ENCODE results near the gene RIC8A. TPM values are rescaled to one million over a fixed set of nuclear protein-coding genes. Genes with fewer than 3 reads are reported as not detected.

The RIC8A gene
- total RNA-seq, 3 donors from 2014 or later (not counting 1 experiment from before 2014, with no cell fraction given): 102 to 153 (median 106) TPM

GRCh38 chr11:197741-198235, 9.7 kb upstream of the RIC8A start:
- H3K27ac Mint-ChIP-seq: no peak overlapping the region
- H3K4me3 Mint-ChIP-seq: no peak overlapping the region
- Histone ChIP-seq H3K4me3 (ENCODE audit: low read length) (no peak overlapping the region), H3K4me1 (ENCODE audit: control insufficient read depth, insufficient read depth, low read length) (no peaks in the 10 kb centered on the region), H3K9me3 (ENCODE audit: control insufficient read depth, insufficient read depth, low read length) (no peaks in the 10 kb centered on the region), H3K27me3 (ENCODE audit: control insufficient read depth, insufficient read depth, low read length) (no peaks in the 10 kb centered on the region), H3K36me3 (ENCODE audit: control insufficient read depth, insufficient read depth, low read length) (peaks cover 3% of the 10 kb centered on the region), H3K27ac (ENCODE audit: low read length) (no peak overlapping the region)
- no peaks in the 10 kb centered on the region for H3K27me3 Mint-ChIP-seq (ENCODE audit: low read depth in 2 of 2)
- 94% methylated on average over 9 of the region's 9 CpGs for WGBS (ENCODE audit: insufficient coverage)
- H3K4me1 Mint-ChIP-seq: peaks cover 6 to 8% of the 10 kb centered on the region in 2 donors
- no peak for DNase-seq
- H3K9me3 Mint-ChIP-seq: no peaks in the 10 kb centered on the region
- no peaks in the 10 kb centered on the region for H3K36me3 Mint-ChIP-seq
- ATAC-seq: no peak
- intact Hi-C loops (cut with micrococcal nuclease): no loop called here
- no peak for TF ChIP-seq CTCF (IDR thresholded peaks at IDR 0.05)

DNA sequence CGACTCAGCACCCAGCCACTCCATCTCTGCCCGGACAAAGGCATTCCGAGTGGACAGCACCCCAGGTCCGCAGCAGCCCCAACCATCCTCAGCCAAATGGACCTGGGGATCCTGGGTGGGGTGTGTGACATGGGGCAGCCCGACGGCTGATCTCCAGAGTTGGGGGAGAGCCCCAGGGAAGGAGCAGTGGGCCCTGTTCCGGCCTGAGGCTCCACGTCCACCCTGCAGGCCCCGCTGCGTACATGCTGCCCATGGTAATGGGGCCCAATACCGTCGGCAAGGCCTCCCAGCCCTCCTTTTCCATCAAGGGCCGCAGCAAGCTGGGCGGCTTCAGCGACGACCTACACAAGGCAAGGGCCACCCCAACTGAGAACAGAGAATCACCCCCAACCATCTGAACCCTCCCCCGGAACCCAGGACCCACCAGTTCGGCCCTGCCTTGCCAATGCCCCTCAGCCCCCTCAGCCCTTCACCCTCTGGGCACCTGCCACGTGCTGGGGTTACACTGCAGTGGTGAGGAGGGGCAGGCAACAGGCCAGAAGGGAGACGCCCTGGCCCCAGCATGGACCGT, 9.2 kb upstream of the RIC8A start:
- DNase-seq (no peak), ATAC-seq (no peak)
- intact Hi-C loops (cut with micrococcal nuclease): no loop called here
- H3K4me3 Mint-ChIP-seq: no peak overlapping the region
- Histone ChIP-seq H3K4me1 (ENCODE audit: control insufficient read depth, insufficient read depth, low read length) (no peaks in the 10 kb centered on the region), H3K9me3 (ENCODE audit: control insufficient read depth, insufficient read depth, low read length) (no peaks in the 10 kb centered on the region), H3K27ac (ENCODE audit: low read length) (no peak overlapping the region), H3K4me3 (ENCODE audit: low read length) (no peak overlapping the region), H3K27me3 (ENCODE audit: control insufficient read depth, insufficient read depth, low read length) (no peaks in the 10 kb centered on the region), H3K36me3 (ENCODE audit: control insufficient read depth, insufficient read depth, low read length) (peaks cover 8% of the 10 kb centered on the region)
- H3K4me1 Mint-ChIP-seq: peaks cover 6 to 11% of the 10 kb centered on the region in 2 donors
- no peaks in the 10 kb centered on the region for H3K9me3 Mint-ChIP-seq
- 95% methylated on average over 21 of the region's 21 CpGs for WGBS (ENCODE audit: insufficient coverage)
- H3K27me3 Mint-ChIP-seq (ENCODE audit: low read depth in 2 of 2): no peaks in the 10 kb centered on the region
- no peak overlapping the region for H3K27ac Mint-ChIP-seq
- H3K36me3 Mint-ChIP-seq: no peaks in the 10 kb centered on the region
- no peak for TF ChIP-seq CTCF (IDR thresholded peaks at IDR 0.05)

GRCh38 chr11:199004-199581, 8.4 kb upstream of the RIC8A start:
- Histone ChIP-seq H3K36me3 (ENCODE audit: control insufficient read depth, insufficient read depth, low read length) (peaks cover 14% of the 10 kb centered on the region), H3K4me1 (ENCODE audit: control insufficient read depth, insufficient read depth, low read length) (no peaks in the 10 kb centered on the region), H3K9me3 (ENCODE audit: control insufficient read depth, insufficient read depth, low read length) (no peaks in the 10 kb centered on the region), H3K4me3 (ENCODE audit: low read length) (no peak overlapping the region), H3K27ac (ENCODE audit: low read length) (no peak overlapping the region), H3K27me3 (ENCODE audit: control insufficient read depth, insufficient read depth, low read length) (no peaks in the 10 kb centered on the region)
- H3K27me3 Mint-ChIP-seq (ENCODE audit: low read depth in 2 of 2): no peaks in the 10 kb centered on the region
- ATAC-seq (no peak), DNase-seq (no peak)
- no peak overlapping the region for H3K4me3 Mint-ChIP-seq
- WGBS (ENCODE audit: insufficient coverage): 86% methylated on average over 13 of the region's 13 CpGs
- intact Hi-C loops (cut with micrococcal nuclease): no loop called here
- H3K27ac Mint-ChIP-seq: no peak overlapping the region
- peaks cover 14 to 18% of the 10 kb centered on the region in 2 donors for H3K4me1 Mint-ChIP-seq
- TF ChIP-seq CTCF (IDR thresholded peaks at IDR 0.05): no peak
- no peaks in the 10 kb centered on the region for H3K36me3 Mint-ChIP-seq
- H3K9me3 Mint-ChIP-seq: no peaks in the 10 kb centered on the region
